ENCODE measurements around the gene TAGLN.
"Not testable (repeated sequence)": the region's sequence is repeated elsewhere in the genome, so short reads cannot be mapped to it uniquely, and the experiment has no call there.

TAGLN gene

DNA sequence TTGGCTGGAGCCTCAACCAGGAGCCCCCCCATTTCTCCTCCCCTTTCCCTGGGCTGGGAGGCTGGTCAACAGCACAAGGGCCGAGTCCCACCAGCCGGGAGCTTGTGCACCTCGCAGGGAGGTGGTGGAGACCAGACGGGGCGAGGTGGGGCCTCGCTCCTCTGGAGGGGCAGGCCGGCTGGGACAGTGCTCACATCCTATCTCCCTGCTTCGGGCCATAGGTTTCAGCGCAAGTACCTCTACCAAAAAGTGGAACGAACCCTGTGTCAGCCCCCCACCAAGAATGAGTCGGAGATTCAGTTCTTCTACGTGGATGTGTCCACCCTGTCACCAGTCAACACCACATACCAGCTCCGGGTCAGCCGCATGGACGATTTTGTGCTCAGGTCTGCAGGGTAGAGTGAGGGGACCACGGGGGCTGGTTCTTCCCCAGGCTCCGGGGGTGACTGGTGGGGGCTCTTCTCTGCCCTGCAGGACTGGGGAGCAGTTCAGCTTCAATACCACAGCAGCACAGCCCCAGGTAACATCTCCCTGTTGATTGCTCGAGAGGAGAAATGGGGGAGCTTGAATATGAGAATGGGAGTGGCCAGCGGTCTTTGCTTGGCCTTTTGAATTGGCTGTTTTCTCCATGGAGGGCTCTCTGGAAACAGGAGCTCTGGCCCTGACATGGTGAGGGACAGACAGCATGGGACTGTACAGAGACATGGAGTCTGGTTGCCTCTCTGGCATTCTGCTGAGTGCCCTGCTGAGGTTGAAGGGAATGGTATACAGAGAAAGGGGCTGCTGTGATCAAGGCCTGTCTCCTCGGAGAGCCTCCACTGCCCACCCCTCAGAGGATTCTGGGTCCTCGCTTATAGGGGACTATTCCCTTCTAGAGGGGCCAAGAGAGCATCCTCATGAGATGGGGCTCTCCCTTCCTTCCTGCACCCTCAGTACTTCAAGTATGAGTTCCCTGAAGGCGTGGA is 17.3 kb upstream of the TAGLN start:
- DNase-seq, result no peak

DNA sequence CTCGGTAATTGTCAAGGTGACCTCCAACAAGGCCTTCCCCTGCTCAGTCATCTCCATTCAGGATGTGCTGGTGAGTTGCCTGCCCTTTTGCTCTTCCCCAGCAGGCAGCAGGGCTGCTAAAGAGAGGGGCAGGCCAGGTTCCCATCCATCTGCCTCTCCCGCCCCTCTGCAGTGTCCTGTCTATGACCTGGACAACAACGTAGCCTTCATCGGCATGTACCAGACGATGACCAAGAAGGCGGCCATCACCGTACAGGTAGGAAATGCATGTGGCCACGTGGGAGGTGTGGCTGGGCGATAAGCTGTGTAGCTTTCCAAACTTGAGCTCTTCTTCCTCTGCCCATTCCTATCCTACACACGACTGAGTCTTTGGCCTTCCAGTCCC is 16.6 kb upstream of the TAGLN start:
- no peak for DNase-seq

DNA sequence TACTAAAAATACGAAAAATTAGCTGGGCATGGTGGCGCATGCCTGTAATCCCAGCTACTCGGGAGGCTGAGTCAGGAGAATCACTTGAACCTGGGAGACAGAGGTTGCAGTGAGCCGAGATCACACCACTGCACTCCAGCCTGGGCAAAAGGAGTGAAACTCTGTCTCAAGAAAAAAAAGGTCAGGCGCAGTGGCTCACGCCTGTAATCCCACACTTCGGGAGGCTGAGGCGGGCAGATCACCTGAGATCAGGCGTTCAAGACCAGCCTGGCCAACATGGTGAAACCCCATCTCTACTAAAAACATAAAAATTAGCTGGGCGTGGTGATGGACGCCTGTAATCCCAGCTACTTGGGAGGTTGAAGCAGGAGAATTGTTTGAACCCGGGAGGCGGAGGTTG is 16.0 kb upstream of the TAGLN start:
- DNase-seq, result not testable (repeated sequence)

- DNase-seq, result no peak
Observed at GRCh38 chr11:117183724-117184349, 15.3 kb upstream of the TAGLN start.

DNA sequence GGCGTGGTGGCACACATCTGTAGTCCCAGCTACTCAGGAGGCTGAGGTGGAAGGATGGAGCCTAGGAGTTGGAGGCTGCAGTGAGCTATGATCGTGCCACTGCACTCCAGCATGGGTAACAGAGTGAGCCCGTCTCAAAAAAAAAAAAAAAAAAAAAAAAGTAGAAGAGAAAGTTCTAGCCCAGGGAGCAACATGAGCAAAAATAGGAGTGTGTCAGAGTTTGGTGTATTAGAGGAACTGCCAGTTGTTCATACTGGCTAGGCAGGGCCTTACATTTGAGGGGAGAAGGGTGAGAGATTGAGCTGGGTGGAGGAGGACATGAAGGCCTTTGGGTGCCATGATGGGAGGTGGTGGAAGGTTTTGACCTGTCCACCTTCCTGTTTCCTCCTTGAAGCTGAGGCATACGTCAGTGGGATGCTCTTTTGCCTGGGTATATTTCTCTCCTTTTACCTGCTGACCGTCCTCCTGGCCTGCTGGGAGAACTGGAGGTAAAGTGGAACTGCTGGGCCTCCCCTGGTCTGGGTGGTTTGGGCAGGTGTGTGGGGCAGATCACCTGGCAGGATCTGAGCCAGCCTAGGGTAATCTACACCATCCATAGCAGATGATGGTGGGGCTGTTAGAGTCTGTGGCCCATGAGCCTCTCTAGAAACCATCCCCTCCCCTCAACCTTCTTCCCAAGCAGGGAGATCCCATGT is 13.3 kb upstream of the TAGLN start:
- DNase-seq, result peak in 1 of 2 experiments; percentile 4

GRCh38 chr11:117186431-117186761 is 12.8 kb upstream of the TAGLN start:
- no peak for DNase-seq

- no peak for DNase-seq
Observed at GRCh38 chr11:117187007-117187406, 12.2 kb upstream of the TAGLN start.

GRCh38 chr11:117187428-117187798 is 11.8 kb upstream of the TAGLN start:
- no peak for DNase-seq

DNA sequence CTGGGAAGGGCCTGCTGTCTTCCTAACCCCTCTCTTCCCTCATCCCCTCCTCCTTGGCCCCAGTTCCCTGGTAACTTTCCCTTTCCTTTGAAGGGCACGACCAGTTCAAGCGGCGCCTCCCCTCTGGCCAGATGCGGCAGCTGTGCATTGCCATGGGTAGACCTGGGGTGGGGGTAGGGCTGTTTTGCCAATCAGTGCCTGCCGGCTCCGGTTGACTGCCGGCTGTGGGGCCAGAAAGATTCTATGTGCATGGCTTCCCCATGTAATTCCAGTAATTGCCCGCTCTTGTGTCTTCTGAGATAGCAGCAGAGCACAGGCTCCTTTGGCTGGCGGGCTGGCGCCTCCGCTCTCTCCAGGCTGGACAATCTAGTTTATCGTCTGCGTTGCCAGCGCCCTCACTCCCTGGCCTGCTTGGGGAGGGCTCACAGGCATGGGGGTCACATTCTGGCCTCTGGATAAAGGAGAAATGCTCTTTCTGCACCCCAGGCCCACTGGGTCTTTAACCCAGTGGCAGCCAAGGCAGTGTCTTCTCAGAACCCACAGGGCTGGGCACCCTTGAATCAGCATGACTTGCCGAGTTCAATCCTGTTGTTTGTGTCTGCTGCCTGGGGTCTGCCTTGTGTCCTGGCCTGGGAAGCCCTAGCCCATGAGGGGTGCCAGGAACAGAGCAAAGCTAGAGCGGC is 11.2 kb upstream of the TAGLN start:
- DNase-seq, result no peak

DNA sequence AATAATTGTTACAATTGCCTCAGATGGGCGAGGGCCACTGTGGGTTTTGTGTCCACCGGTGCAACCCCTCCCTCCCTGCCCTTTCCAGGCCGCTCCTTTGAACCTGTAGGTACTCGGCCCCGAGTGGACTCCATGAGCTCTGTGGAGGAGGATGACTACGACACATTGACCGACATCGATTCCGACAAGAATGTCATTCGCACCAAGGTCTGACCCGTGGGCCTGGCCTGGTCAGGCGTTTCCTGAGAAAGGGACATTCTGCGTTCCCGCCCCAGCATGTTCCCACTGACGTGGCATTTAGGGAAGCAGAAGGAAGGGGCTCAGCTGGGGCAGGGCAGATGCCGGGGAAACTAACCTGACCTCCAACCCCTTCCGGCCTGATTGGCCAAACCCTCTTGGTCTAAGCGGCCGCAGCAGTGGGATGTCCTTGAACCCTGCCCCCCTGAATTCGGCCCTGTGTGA is 10.5 kb upstream of the TAGLN start:
- DNase-seq, result no peak

- no peak for DNase-seq
Observed at GRCh38 chr11:117189191-117189940, 9.8 kb upstream of the TAGLN start.

DNA sequence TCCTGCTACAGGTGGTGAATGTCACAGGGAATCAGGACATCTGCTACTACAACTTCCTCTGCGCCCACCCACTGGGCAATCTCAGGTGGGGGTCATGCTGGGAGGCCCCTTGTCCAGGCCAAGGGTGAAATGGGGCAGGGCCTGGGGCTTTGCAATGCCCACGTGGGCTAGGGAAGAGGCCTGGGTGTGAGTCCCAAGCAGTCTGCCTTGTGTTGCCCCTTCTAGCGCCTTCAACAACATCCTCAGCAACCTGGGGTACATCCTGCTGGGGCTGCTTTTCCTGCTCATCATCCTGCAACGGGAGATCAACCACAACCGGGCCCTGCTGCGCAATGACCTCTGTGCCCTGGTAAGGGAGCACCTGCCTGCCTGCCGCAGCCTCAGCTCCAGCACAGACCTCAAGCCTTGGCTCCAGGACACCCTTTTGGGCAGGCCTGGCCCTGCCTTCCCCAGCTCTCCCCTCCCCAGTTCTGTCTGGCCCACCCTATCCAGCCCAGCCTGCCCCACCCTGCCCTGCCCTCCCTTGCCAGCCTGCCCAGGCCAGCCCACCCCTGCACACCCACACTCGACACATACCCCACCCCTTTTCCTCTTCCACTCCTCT is 9.1 kb upstream of the TAGLN start:
- no peak for DNase-seq

GRCh38 chr11:117191680-117192400 is 7.3 kb upstream of the TAGLN start:
- DNase-seq, result no peak

DNA sequence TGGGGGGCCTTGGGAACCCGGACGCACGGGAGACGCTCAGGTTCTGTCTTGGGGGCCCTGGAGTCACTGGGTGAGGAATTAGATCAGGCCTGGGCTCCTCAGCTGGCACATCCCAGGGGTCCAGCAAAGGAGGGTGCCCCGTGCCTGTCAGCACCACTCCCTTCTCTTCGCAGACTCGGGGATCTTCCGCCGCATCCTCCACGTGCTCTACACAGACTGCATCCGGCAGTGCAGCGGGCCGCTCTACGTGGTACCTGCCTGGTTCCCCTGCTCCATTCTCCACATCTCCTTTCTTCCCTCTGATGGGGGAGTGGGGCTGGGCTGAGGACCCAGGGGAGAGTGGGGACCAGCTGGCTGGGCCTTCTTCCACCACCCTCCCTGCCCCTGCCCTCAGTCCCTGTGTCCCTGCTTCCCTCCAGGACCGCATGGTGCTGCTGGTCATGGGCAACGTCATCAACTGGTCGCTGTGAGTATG is 6.7 kb upstream of the TAGLN start:
- DNase-seq, result no peak

GRCh38 chr11:117193130-117194020 is 5.8 kb upstream of the TAGLN start:
- DNase-seq, result no peak

- DNase-seq, result no peak
Observed at GRCh38 chr11:117194267-117194666, 4.9 kb upstream of the TAGLN start.

DNA sequence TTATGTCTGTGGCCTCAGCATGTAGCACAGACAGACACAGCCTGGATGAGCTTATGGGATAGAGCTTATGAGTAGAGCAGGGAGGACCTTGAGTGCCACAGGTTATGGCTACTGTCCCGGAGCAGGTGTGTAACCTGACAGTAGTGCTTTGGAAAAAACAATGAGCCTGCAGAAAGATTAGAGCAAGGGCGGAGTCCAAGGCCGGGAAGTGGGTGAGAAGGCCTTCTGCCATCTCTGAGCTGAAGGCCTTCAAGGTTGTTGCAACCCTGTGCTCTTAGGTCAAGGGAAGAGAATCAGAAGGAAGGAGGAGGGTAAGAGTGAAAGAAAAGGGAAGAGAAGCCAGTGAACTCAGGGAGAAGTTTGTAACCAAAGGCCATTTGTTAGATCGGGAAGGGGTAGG is 3.9 kb upstream of the TAGLN start:
- DNase-seq, result no peak

- DNase-seq, result no peak
Observed at GRCh38 chr11:117195761-117196160, 3.4 kb upstream of the TAGLN start.

- no peak for DNase-seq
Observed at GRCh38 chr11:117197006-117197405, 2.2 kb upstream of the TAGLN start.

All from AML-193 (cell line).